PC-3 (cell line): ENCODE results near the gene EXOC4. TPM values are rescaled to one million over a fixed set of nuclear protein-coding genes. Genes with fewer than 3 reads are reported as not detected.
A peak's percentile ranks its signal among the peaks of the same experiment; 100 is the strongest.

Experiments used
- ATAC-seq: fragments of 200-7000 bp; cut with Tn5 transposase; 2 replicates; pipeline ENCODE4 v1.9.1; 2020; ENCODE audit warnings: mild to moderate bottlenecking, moderate library complexity
- BruUV-seq: library from RNA; stranded (reverse); fragments of 400-500 nt; replicated peaks from 2 replicates; lab custom pipeline; 2021; lab: Mats Ljungman, UMichigan
- CTCF ChIA-PET: fragments of 300-600 bp; sonication (Branson Sonifier 250); formaldehyde crosslinking; loops from one replicate; lab custom pipeline; 2022; ENCODE audit warnings: antibody characterized with exemption; lab: Charles Lee
- POLR2A ChIA-PET: fragments of 300-600 bp; sonication (Branson Sonifier 250); formaldehyde crosslinking; loops from one replicate; lab custom pipeline; 2022; ENCODE audit warnings: antibody characterized with exemption; ENCODE audit not compliant: unreplicated experiment; lab: Charles Lee
- DNase-seq: peaks from one replicate; pipeline ENCODE4 v3.0.0-alpha.2; 2015
- H2AFZ ChIP-seq: fragments of 300-600 bp; sonication (generic); 2 replicates; pipeline ENCODE4 v1.6.0; 2016; ENCODE audit warnings: antibody characterized with exemption, low read length
- H3F3A ChIP-seq: fragments of 300-600 bp; sonication (generic); one replicate; pipeline ENCODE4 v1.6.0; 2017; ENCODE audit warnings: antibody characterized with exemption, low read length, control low read depth, mild to moderate bottlenecking; ENCODE audit not compliant: unreplicated experiment
- H3K27ac ChIP-seq: fragments of 300-600 bp; sonication (generic); 2 replicates; pipeline ENCODE4 v1.5.1; 2016; ENCODE audit warnings: mild to moderate bottlenecking, low read length
- H3K27me3 ChIP-seq: fragments of 300-600 bp; sonication (generic); 2 replicates; pipeline ENCODE4 v1.6.1; 2016; ENCODE audit warnings: low read length, mixed read lengths
- H3K36me3 ChIP-seq: fragments of 300-600 bp; sonication (generic); 2 replicates; pipeline ENCODE4 v1.6.1; 2016; ENCODE audit warnings: low read depth, mixed run types, low read length, mixed read lengths
- H3K4me1 ChIP-seq: fragments of 300-600 bp; sonication (generic); 2 replicates; pipeline ENCODE4 v1.5.1; 2016; ENCODE audit warnings: low read length; ENCODE audit not compliant: insufficient read depth
- H3K4me2 ChIP-seq: fragments of 300-600 bp; sonication (generic); 2 replicates; pipeline ENCODE4 v1.6.0; 2016; ENCODE audit warnings: low read length
- H3K4me3 ChIP-seq: fragments of 300-600 bp; sonication (generic); 2 replicates; pipeline ENCODE4 v1.5.1; 2016; ENCODE audit warnings: mild to moderate bottlenecking, low read length, mixed read lengths
- H3K79me2 ChIP-seq: fragments of 300-600 bp; sonication (generic); 2 replicates; pipeline ENCODE4 v1.6.1; 2017; ENCODE audit warnings: low read length, mixed read lengths
- H3K9ac ChIP-seq: fragments of 300-600 bp; sonication (generic); 2 replicates; pipeline ENCODE4 v1.6.0; 2016; ENCODE audit warnings: mild to moderate bottlenecking, low read length
- H3K9me2 ChIP-seq: fragments of 300-600 bp; sonication (generic); replicated peaks from 2 replicates; pipeline ENCODE4 v1.6.1; 2016; ENCODE audit warnings: mixed run types, low read length, mixed read lengths
- H3K9me3 ChIP-seq: fragments of 300-600 bp; sonication (generic); 2 replicates; pipeline ENCODE4 v1.6.1; 2016; ENCODE audit warnings: low read length, mixed read lengths
- H4K20me1 ChIP-seq: fragments of 300-600 bp; sonication (generic); 2 replicates; pipeline ENCODE4 v1.6.1; 2016; ENCODE audit warnings: low read length, mixed read lengths
- EZH2 ChIP-seq: fragments of 300-600 bp; sonication (generic); IDR thresholded peaks from one replicate; pipeline ENCODE4 v1.6.1; 2017; ENCODE audit warnings: antibody characterized with exemption, mild to moderate bottlenecking, low read length; ENCODE audit not compliant: unreplicated experiment
- EZH2phosphoT487 ChIP-seq: fragments of 300-600 bp; sonication (generic); IDR thresholded peaks from 2 replicates; pipeline ENCODE4 v1.6.1; 2018; ENCODE audit warnings: mild to moderate bottlenecking, antibody characterized with exemption, low read length, borderline replicate concordance
- intact Hi-C: fragments of 100-400 bp; cut with micrococcal nuclease; formaldehyde crosslinking; loops from 2 replicates; pipeline ENCODE4 v1.9.0; 2023
- total RNA-seq: library from RNA; depleted of rRNA; stranded (reverse); fragments of >200 nt; gene quantifications from 2 replicates; pipeline ENCODE4 v1.2.3, GENCODE V29; 2014
- TF ChIP-seq, protein P1 (sequence below): fragments of 300-600 bp; sonication (generic); conservative IDR thresholded peaks from 2 replicates; pipeline ENCODE4 v1.5.1; 2017; ENCODE audit warnings: antibody characterized with exemption, low read depth, mild to moderate bottlenecking, low read length

Gene EXOC4
- total RNA-seq, 1 experiment from 2014 or later: 43.5 TPM

DNA sequence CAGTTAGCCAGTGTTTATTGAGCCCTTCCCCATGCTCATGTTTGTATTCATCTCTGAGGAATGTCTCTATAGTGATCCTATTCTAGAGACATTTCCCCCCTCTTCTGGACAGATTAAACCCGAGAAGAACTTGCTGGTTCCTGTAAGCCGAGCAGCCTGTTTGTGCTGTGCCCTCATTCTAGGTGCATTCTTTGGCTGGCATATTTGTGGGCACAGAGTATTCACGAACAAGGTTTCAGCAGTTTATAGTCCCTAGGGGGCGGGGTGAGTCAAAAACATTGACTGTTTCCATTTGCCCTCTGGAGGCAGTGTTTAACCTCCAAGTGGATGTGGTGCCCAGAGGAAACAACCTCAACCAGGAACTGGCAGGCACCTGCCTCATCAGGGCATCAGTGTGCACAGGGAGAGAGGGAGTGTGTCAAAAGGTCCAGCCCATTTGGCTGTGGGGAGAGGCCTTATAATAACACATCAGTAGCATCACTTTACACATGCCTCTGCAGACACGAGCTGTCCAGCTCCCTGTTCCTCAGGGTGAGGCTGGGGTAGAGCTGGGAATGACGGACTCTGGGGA is 600.9 kb downstream of the EXOC4 start:
- H2AFZ ChIP-seq: peak overlapping the region; percentile 52; the same call in 1 of the 2 replicates
- ATAC-seq (peak; percentile 91), DNase-seq (peak; percentile 92)
- no peaks in the 10 kb centered on the region for H3K9me2 ChIP-seq
- no peaks in the 10 kb centered on the region for H3K27me3 ChIP-seq
- intact Hi-C loops: loop anchor here (2.0 to 10.0 kb wide), 8 partner anchors 101 to 599 kb away; partner anchors contain the start of gene EXOC4
- H3F3A ChIP-seq: no peaks in the 10 kb centered on the region
- no peak for TF ChIP-seq EZH2phosphoT487
- TF ChIP-seq, protein P1, sequence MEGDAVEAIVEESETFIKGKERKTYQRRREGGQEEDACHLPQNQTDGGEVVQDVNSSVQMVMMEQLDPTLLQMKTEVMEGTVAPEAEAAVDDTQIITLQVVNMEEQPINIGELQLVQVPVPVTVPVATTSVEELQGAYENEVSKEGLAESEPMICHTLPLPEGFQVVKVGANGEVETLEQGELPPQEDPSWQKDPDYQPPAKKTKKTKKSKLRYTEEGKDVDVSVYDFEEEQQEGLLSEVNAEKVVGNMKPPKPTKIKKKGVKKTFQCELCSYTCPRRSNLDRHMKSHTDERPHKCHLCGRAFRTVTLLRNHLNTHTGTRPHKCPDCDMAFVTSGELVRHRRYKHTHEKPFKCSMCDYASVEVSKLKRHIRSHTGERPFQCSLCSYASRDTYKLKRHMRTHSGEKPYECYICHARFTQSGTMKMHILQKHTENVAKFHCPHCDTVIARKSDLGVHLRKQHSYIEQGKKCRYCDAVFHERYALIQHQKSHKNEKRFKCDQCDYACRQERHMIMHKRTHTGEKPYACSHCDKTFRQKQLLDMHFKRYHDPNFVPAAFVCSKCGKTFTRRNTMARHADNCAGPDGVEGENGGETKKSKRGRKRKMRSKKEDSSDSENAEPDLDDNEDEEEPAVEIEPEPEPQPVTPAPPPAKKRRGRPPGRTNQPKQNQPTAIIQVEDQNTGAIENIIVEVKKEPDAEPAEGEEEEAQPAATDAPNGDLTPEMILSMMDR: peak; percentile 83
- no peak for TF ChIP-seq EZH2
- ChIA-PET CTCF (no interaction called here), POLR2A (interaction anchor here (1.2 kb wide), 1 partner anchor 100 kb away, joined by 5 read pairs; no protein-coding TSS in a partner anchor)
- H3K4me2 ChIP-seq: peak overlapping the region; percentile 62
- no TSS peak for BruUV-seq
- H3K4me1 ChIP-seq: peaks cover 17% of the 10 kb centered on the region
- H3K27ac ChIP-seq: peak overlapping the region; percentile 74
- H3K4me3 ChIP-seq: no peak overlapping the region
- no peaks in the 10 kb centered on the region for H4K20me1 ChIP-seq
- no peaks in the 10 kb centered on the region for H3K9me3 ChIP-seq
- H3K79me2 ChIP-seq: no peaks in the 10 kb centered on the region
- no peak overlapping the region for H3K9ac ChIP-seq
- H3K36me3 ChIP-seq: no peaks in the 10 kb centered on the region

GRCh38 chr7:133854739-133855138 is 601.9 kb downstream of the EXOC4 start:
- TF ChIP-seq, protein P1: peak; percentile 52
- no peak for TF ChIP-seq EZH2
- no peaks in the 10 kb centered on the region for H4K20me1 ChIP-seq
- no peaks in the 10 kb centered on the region for H3K79me2 ChIP-seq
- ATAC-seq (no peak), DNase-seq (peak; percentile 69)
- no peaks in the 10 kb centered on the region for H3K27me3 ChIP-seq
- POLR2A ChIA-PET: interaction anchor here (0.7 to 1.2 kb wide), 2 partner anchors 10 to 101 kb away, joined by 5 to 10 read pairs; no protein-coding TSS in a partner anchor
- no peak overlapping the region for H2AFZ ChIP-seq
- no peak overlapping the region for H3K4me3 ChIP-seq
- no peak overlapping the region for H3K4me2 ChIP-seq
- no peaks in the 10 kb centered on the region for H3F3A ChIP-seq
- peaks cover 17% of the 10 kb centered on the region for H3K4me1 ChIP-seq
- CTCF ChIA-PET: interaction anchor here (0.6 to 1.0 kb wide), 5 partner anchors 65 to 566 kb away, joined by 3 to 4 read pairs (median 3); no protein-coding TSS in a partner anchor
- no peaks in the 10 kb centered on the region for H3K9me3 ChIP-seq
- H3K36me3 ChIP-seq: no peaks in the 10 kb centered on the region
- no peak overlapping the region for H3K27ac ChIP-seq
- intact Hi-C loops: loop anchor here (2.0 to 10.0 kb wide), 7 partner anchors 136 to 600 kb away; partner anchors contain the start of gene EXOC4
- BruUV-seq: no TSS peak
- H3K9me2 ChIP-seq: no peaks in the 10 kb centered on the region
- no peak overlapping the region for H3K9ac ChIP-seq

DNA sequence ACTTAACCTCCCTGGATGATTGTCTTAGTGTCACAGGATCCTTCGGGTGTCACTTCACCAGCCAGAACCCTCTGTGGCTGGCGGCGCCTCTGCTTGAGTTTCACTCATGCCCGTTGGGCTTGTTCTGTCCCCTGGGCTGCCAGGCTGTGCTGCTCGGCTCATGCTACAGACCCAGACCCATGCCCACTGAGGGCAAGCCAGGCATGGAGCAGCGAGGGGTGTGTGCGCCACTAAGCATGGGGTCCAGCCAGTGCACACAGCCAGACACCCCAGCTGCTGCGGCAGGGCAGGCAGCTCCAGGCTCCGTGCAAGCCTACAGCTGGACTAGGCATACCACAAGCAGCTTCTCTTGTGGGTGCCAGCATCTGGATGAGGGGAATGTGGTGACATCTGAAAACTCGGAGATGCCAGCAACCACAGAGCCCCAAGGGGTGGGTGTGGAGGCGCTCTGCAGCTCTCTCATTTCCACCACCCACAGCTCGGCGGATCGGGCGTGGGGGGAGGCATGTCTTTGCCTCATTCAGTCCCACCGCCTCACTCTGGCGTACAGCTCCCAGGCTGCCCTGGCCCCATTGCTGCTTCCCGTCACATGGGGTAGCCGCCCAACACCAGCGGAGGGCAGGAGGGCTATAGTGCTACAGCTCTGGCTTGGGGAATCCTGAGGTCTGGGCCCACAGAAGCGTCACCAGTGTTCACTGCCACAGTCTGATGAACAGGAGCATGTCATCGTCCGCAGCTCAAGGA is 604.7 kb downstream of the EXOC4 start:
- ATAC-seq: no peak
- no peak overlapping the region for H3K4me2 ChIP-seq
- intact Hi-C loops: loop anchor here (10.0 kb wide), 4 partner anchors 163 to 603 kb away; partner anchors contain the start of gene EXOC4

More for the DNA sequence above, 604.7 kb downstream of the EXOC4 start:
- no peaks in the 10 kb centered on the region for H3K9me3 ChIP-seq
- H3K9ac ChIP-seq: no peak overlapping the region
- H3K27me3 ChIP-seq: no peaks in the 10 kb centered on the region
- DNase-seq: no peak
- no peak overlapping the region for H3K4me3 ChIP-seq
- no peaks in the 10 kb centered on the region for H3K79me2 ChIP-seq
- no peaks in the 10 kb centered on the region for H3K9me2 ChIP-seq
- H3K4me1 ChIP-seq: peaks cover 12% of the 10 kb centered on the region
- ChIA-PET POLR2A (no interaction called here), CTCF (no interaction called here)
- H2AFZ ChIP-seq: no peak overlapping the region
- no peaks in the 10 kb centered on the region for H4K20me1 ChIP-seq
- BruUV-seq: no TSS peak
- no peak overlapping the region for H3K27ac ChIP-seq
- TF ChIP-seq, protein P1: no peak
- TF ChIP-seq EZH2 (no peak), EZH2phosphoT487 (no peak)
- no peaks in the 10 kb centered on the region for H3F3A ChIP-seq
- H3K36me3 ChIP-seq: no peaks in the 10 kb centered on the region
